Lung (tissue), 12 donors: Measurements from ENCODE around the gene PEX5L. TPM values are rescaled to one million over a fixed set of nuclear protein-coding genes. Genes with fewer than 3 reads are reported as not detected.

Experiments used
- ATAC-seq: fragments of 200-7000 bp; cut with Tn5 transposase; one replicate; pipeline ENCODE4 v1.9.1; 2020; ENCODE audit warnings: moderate number of reproducible peaks; ENCODE audit not compliant: insufficient read depth, low FRiP score
- DNase-seq, 3 donors: peaks; one replicate each; pipeline ENCODE4 v3.0.0-alpha.2; 2013 to 2017
- H3K27ac ChIP-seq, 2 donors: one replicate each; pipeline ENCODE4 v1.5.1; 2013; ENCODE audit warnings: mild to moderate bottlenecking in 2 of 2, moderate library complexity in 2 of 2, control low read depth in 1 of 2, inconsistent platforms in 1 of 2, low read depth in 1 of 2, low read length in 1 of 2
- H3K27me3 ChIP-seq, 3 donors: one replicate each; pipeline ENCODE4 v1.5.1; 2013; ENCODE audit warnings: low read length in 2 of 3; ENCODE audit not compliant: control insufficient read depth in 3 of 3, insufficient read depth in 3 of 3
- H3K36me3 ChIP-seq, 4 donors: one replicate each; pipeline ENCODE4 v1.5.1; 2013; ENCODE audit warnings: low read length in 4 of 4, mild to moderate bottlenecking in 1 of 4, moderate library complexity in 1 of 4; ENCODE audit not compliant: control insufficient read depth in 4 of 4, insufficient read depth in 4 of 4
- H3K4me1 ChIP-seq, 5 donors: one replicate each; pipeline ENCODE4 v1.5.1; 2013; ENCODE audit warnings: low read length in 5 of 5, mild to moderate bottlenecking in 2 of 5, moderate library complexity in 1 of 5; ENCODE audit not compliant: control insufficient read depth in 5 of 5, insufficient read depth in 5 of 5
- H3K4me3 ChIP-seq: one replicate; pipeline ENCODE4 v1.5.1; 2013; ENCODE audit warnings: mild to moderate bottlenecking, control low read depth, moderate library complexity
- H3K9ac ChIP-seq, 2 donors: one replicate each; pipeline ENCODE4 v1.5.1; 2013; ENCODE audit warnings: low read length in 2 of 2, control low read depth in 1 of 2; ENCODE audit not compliant: insufficient read depth in 1 of 2
- H3K9me3 ChIP-seq, 4 donors: one replicate each; pipeline ENCODE4 v1.5.1; 2013; ENCODE audit warnings: low read length in 3 of 4, mild to moderate bottlenecking in 1 of 4, moderate library complexity in 1 of 4; ENCODE audit not compliant: control insufficient read depth in 4 of 4, insufficient read depth in 3 of 4
- CTCF ChIP-seq: IDR thresholded peaks from 2 replicates; pipeline ENCODE4 v1.5.1; 2012; ENCODE audit warnings: mild to moderate bottlenecking; ENCODE audit errors: control extremely low read depth, extremely low read depth
- WGBS, 2 donors: extraction: QIAGEN DNeasy Blood & Tissue Kit; methylation state at CpG; one replicate each; pipeline ENCODE4 v1.1.7; 2013; 5-methylcytosine and 5-hydroxymethylcytosine counted together
- polyA plus RNA-seq, 2 donors: library from polyadenylated mRNA; stranded (reverse); fragments of 200-250 nt; gene quantifications; one replicate each; pipeline ENCODE4 v1.2.1, GENCODE V29; 2013
- total RNA-seq, 2 donors: library from RNA; depleted of rRNA in 1 of 2; stranded (reverse); fragments of >200 nt in 1 of 2; gene quantifications; one replicate each; pipeline ENCODE4 v1.2.1, GENCODE V29; 2014 to 2021
- donor health status: control.
- donor health status: control.
- donor health status: Bipolar disorder and iron deficiency.
- donor health status: healthy.
- donor health status: DM: yes; HTN: yes; CAD: no.

Gene PEX5L
- total and polyA plus RNA-seq, 4 donors: 0.02 to 0.80 (median 0.09) TPM

- no peak for DNase-seq
- H3K4me1 ChIP-seq: no peaks in the 10 kb centered on the region
- H3K9me3 ChIP-seq: peaks cover 0 to 5% (median 0%) of the 10 kb centered on the region in 4 donors
- no peaks in the 10 kb centered on the region for H3K36me3 ChIP-seq
- WGBS, 2 donors: 52 to 64% methylated on average over 2 of the region's 2 CpGs
- TF ChIP-seq CTCF: no peak
- no peak for ATAC-seq
- H3K27ac ChIP-seq: no peak overlapping the region
- no peaks in the 10 kb centered on the region for H3K27me3 ChIP-seq
- H3K9ac ChIP-seq: no peak overlapping the region
- H3K4me3 ChIP-seq: no peak overlapping the region
Observed at GRCh38 chr3:180078592-180078991, 41.9 kb upstream of the PEX5L start.

GRCh38 chr3:180073561-180073960 is 36.8 kb upstream of the PEX5L start:
- ATAC-seq (no peak), DNase-seq (no peak)
- Histone ChIP-seq H3K9ac (no peak overlapping the region), H3K4me3 (no peak overlapping the region), H3K27ac (no peak overlapping the region), H3K9me3 (peaks cover 0 to 4% (median 0%) of the 10 kb centered on the region in 4 donors), H3K36me3 (no peaks in the 10 kb centered on the region), H3K4me1 (no peaks in the 10 kb centered on the region), H3K27me3 (no peaks in the 10 kb centered on the region)
- TF ChIP-seq CTCF: no peak

- 66 to 77% methylated on average over 1 of the region's 1 CpG for WGBS, 2 donors
- DNase-seq (no peak), ATAC-seq (no peak)
- TF ChIP-seq CTCF: no peak
- H3K36me3 ChIP-seq: no peaks in the 10 kb centered on the region
- H3K27me3 ChIP-seq: no peaks in the 10 kb centered on the region
- peaks cover 0 to 2% (median 0%) of the 10 kb centered on the region in 4 donors for H3K9me3 ChIP-seq
- H3K9ac ChIP-seq: no peak overlapping the region
- H3K4me3 ChIP-seq: no peak overlapping the region
- H3K4me1 ChIP-seq: no peaks in the 10 kb centered on the region
- H3K27ac ChIP-seq: no peak overlapping the region
Observed at GRCh38 chr3:180072786-180073185, 36.0 kb upstream of the PEX5L start.

- Histone ChIP-seq H3K9ac (no peak overlapping the region), H3K4me3 (no peak overlapping the region), H3K27me3 (no peaks in the 10 kb centered on the region), H3K36me3 (no peaks in the 10 kb centered on the region), H3K4me1 (no peaks in the 10 kb centered on the region), H3K27ac (no peak overlapping the region), H3K9me3 (peaks cover 0 to 2% (median 0%) of the 10 kb centered on the region in 4 donors)
- no peak for DNase-seq
- TF ChIP-seq CTCF: no peak
- WGBS, 2 donors: 59 to 65% methylated on average over 3 of the region's 3 CpGs
- ATAC-seq: no peak
Observed at GRCh38 chr3:180070925-180071324, 34.2 kb upstream of the PEX5L start.
